GM12891 (cell line): ENCODE measurements around the gene OTULINL.

Experiments used
- DNase-seq: peaks from one replicate; pipeline ENCODE4 v3.0.0; 2011; ENCODE audit warnings: low spot score; ENCODE audit not compliant: insufficient read length
- FAIRE-seq: peaks from 2 replicates; lab custom pipeline; 2011; peaks lifted over from hg19 to GRCh38; lab: Jason Lieb, UNC
- PAX5 ChIP-seq: IDR thresholded peaks from 2 replicates; pipeline ENCODE4 v1.6.1; 2011; ENCODE audit warnings: low read length, moderate library complexity, mild to moderate bottlenecking; ENCODE audit not compliant: insufficient read depth, severe bottlenecking
- POLR2A ChIP-seq: IDR thresholded peaks from 2 replicates; pipeline ENCODE4 v1.6.1; 2011; ENCODE audit warnings: low read depth, low read length, control low read depth
- POLR2AphosphoS5 ChIP-seq: IDR thresholded peaks from 2 replicates; pipeline ENCODE4 v1.6.1; 2011; ENCODE audit warnings: low read depth, low read length, control low read depth
- POU2F2 ChIP-seq: IDR thresholded peaks from 2 replicates; pipeline ENCODE4 v1.6.1; 2011; ENCODE audit warnings: low read depth, mild to moderate bottlenecking, control low read depth, low read length, moderate library complexity
- SPI1 ChIP-seq: IDR thresholded peaks from 2 replicates; pipeline ENCODE4 v1.6.1; 2011; ENCODE audit warnings: low read depth, low read length, control low read depth
- TAF1 ChIP-seq: IDR thresholded peaks from 2 replicates; pipeline ENCODE4 v1.6.1; 2011; ENCODE audit warnings: low read depth, low read length, control low read depth

Gene OTULINL

GRCh38 chr5:14587150-14587549, 5.6 kb downstream of the OTULINL start:
- DNase-seq (no peak), FAIRE-seq (no peak)
- TF ChIP-seq POU2F2 (no peak), PAX5 (no peak), TAF1 (no peak), POLR2AphosphoS5 (no peak), SPI1 (no peak)

DNA sequence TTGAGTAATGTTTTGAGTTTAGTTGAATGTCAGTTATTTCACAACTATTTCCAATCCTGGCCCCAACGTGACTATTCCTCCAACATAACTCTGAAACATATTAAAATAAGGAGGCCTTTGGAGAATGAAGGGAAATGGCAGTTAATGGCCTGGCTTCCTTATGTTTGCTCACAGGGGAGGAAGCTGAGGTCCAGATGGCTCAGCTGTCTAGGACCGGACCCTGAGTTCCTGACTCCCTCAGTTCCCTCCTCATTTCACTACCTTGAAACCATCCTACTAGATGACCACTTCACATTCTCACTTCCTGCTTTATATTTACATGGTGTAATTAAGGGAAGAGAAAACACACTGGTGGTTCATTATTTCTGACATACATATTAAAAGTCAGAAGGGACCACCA, 6.6 kb downstream of the OTULINL start:
- no peak for TF ChIP-seq TAF1
- no peak for TF ChIP-seq POLR2A
- TF ChIP-seq SPI1 = peak; percentile 86
- no peak for TF ChIP-seq PAX5
- no peak for TF ChIP-seq POLR2AphosphoS5
- TF ChIP-seq POU2F2 = no peak
- DNase-seq (no peak), FAIRE-seq (no peak)

DNA sequence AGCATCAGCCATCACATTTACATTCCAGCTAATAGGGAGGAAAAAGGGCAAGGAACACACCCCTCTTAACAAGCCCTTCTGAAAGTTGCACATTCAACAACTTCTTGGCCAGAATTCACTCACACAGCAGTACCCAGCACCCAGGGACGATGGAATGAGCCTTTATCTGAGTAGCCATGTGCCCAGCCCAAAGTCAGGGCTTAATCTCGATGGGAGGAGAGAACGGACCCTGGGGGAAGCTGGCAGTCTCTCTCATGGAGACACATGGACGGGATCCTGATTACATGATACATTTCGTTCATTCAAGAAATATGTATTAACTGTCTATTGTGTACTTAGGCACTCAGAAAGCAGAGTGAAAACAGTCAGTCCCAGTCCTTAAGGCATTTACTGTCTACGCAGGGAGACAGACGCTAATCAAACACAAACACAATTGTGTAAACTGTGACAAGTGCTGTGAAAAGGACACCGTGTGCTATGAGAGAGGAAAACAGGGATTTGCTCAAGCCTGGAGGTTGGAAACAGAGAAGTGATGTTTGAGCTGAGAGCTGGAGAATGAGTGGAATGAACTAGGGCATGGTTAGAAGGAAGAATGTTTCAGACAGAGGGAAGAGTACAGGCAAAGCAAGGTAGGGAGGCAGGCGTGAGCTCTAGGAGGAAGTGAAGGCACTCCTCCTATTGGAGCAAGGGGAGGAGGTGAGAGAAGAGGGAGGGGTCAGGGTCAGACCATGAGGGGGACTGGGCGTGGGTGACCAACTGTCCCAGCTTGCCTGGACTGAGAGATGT, 7.4 kb downstream of the OTULINL start:
- DNase-seq = no peak

GRCh38 chr5:14590949-14591348, 9.4 kb downstream of the OTULINL start:
- TF ChIP-seq POLR2A (no peak), SPI1 (no peak), TAF1 (no peak), PAX5 (no peak), POU2F2 (no peak), POLR2AphosphoS5 (no peak)
- DNase-seq (no peak), FAIRE-seq (no peak)

More for the DNA sequence above, 7.4 kb downstream of the OTULINL start:
- TF ChIP-seq POU2F2 = no peak
- TF ChIP-seq SPI1 = 0 out of 2 replicates have a peak, but pooled peaks have one; percentile 16
- FAIRE-seq = no peak

GRCh38 chr5:14591548-14591947, 10.0 kb downstream of the OTULINL start:
- no peak for TF ChIP-seq PAX5
- TF ChIP-seq TAF1 = no peak
- no peak for TF ChIP-seq POLR2AphosphoS5
- no peak for TF ChIP-seq SPI1
- FAIRE-seq (no peak), DNase-seq (no peak)

DNA sequence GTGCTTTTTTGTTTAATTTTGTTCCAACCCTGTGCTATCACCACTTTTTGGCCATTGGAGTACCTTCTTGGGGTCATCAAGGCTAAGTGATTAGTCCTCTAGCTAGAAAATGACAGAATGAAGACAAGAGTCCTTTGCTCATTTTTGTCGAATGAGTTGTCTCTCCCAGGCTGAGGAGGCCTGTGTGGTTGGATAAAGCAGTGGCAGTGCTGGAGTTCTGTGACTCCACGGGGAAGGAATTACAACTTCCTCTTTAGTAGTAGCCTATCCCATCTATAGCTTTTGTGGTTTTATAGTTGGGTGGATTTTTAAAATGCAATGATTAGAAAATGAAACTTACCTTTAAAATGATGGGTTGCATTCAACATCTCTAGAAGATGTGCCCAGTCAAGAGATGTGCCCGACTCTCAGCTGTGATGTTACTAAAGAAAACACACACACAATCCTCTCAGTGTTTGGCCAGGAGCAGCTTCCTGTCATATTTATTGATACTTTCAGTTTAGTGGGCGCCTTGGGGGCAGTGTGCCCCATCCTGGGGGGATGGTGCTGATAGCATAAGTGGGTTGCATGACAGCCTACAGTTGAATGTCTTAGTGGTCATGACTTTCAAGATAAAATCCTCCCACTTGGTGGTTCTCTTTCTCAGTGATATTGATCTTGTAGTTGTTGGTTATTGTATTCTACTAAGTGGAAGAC, 11.9 kb downstream of the OTULINL start:
- FAIRE-seq = no peak
- DNase-seq = no peak
- TF ChIP-seq PAX5 (no peak), TAF1 (no peak), POLR2A (no peak), POLR2AphosphoS5 (no peak), POU2F2 (no peak)

DNA sequence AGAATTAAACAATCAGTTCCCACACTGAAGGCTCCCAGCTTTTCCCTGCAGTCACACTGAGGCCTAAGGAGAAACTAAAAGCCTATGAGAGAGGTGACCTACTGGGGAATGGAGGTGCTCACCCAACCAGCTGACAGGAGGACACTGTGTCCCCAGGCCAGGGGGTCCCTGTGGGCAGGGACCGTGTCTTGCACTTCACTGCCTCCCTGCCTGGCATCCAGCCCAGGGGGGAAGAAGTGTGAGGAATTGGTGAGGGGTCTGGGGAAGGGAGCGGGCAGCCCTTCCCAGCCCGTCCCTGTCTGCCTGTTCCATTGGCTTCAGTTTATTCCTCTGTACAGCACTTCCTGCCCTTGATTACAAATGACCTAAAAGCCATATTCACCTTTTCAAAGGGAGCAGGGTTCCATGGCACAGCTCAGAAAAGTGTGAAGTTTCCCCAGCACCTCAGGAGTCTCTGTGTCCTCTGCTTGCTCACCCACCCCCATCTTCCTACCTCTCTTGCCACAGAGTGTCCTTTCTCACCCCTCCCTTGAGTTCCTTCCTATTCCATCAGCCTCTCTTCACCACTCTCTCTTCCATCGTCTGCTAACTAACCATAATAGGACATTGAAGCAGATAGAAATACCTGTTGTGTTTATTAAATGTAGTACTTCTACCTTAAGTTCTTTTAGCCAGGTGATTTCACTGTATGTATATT, 12.9 kb downstream of the OTULINL start:
- no peak for DNase-seq
- FAIRE-seq = no peak
- TF ChIP-seq POLR2A = no peak
- no peak for TF ChIP-seq SPI1
- TF ChIP-seq TAF1 = no peak
- TF ChIP-seq PAX5 = no peak
- no peak for TF ChIP-seq POLR2AphosphoS5
- no peak for TF ChIP-seq POU2F2

DNA sequence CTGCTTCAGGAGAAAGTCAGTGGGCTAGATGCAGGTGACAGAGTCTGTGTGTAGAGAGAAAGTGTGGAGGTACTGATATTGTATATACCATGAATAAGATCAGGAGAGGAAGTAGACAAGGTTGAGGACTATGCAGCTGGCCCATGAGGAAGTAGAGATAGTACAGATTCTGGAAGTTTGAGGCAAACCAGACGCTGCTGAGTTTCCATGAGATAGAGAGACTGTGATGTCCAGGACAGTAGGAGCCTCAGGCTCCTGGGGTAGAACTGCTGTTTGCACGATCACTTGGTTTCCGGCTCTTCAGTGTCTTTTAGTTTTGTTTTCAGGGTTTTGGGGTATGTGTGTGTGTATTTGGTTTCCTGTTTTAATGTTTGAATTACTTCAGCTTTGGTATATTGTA, 13.6 kb downstream of the OTULINL start:
- DNase-seq (peak; percentile 41), FAIRE-seq (peak; percentile 64)
- TF ChIP-seq POLR2A (no peak), SPI1 (peak; percentile 83)

GRCh38 chr5:14595891-14596290, 14.3 kb downstream of the OTULINL start:
- DNase-seq (no peak), FAIRE-seq (no peak)
- TF ChIP-seq PAX5 (no peak), POU2F2 (no peak), POLR2A (no peak), SPI1 (peak; percentile 42; the same call in 1 of the 2 replicates), POLR2AphosphoS5 (no peak), TAF1 (no peak)

DNA sequence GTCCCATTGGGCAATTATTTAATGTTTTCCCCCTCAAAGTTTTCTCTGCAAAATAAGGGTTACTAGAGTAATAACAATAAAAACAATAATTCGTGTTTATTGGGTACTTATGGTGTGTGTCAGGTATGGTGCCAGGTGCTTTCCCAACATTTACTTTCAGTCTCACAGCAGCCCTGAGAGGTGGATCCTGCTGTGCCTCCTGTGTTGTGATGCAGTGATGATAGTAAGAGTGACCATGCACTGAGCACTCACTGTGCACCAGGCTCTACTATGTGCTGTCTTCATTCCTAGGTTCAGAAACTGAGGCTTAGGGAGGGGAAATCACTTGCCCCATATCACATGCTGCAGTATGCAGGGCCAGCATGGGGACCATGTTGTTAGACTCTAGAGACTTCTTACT, 15.5 kb downstream of the OTULINL start:
- TF ChIP-seq POLR2AphosphoS5 (no peak), POU2F2 (no peak), PAX5 (no peak), POLR2A (no peak), SPI1 (no peak), TAF1 (no peak)
- DNase-seq (no peak), FAIRE-seq (peak; percentile 35)
